GM18858 (cell line): Measurements from ENCODE around the gene DRICH1.
"Not testable (repeated sequence)": the region's sequence is repeated elsewhere in the genome, so short reads cannot be mapped to it uniquely, and the experiment has no call there.

Experiments
- ATAC-seq: cut with Tn5 transposase; IDR thresholded peaks from one replicate; pipeline ENCODE4 v1.9.1; 2021; ENCODE audit not compliant: unreplicated experiment

DRICH1 gene

GRCh38 chr22:23569716-23570115, 62.4 kb downstream of the DRICH1 start:
- no peak for ATAC-seq

GRCh38 chr22:23569291-23569690, 62.8 kb downstream of the DRICH1 start:
- ATAC-seq, result no peak

- no peak for ATAC-seq
These were observed 65.2 kb downstream of the DRICH1 start for GRCh38 chr22:23566705-23567475.

DNA sequence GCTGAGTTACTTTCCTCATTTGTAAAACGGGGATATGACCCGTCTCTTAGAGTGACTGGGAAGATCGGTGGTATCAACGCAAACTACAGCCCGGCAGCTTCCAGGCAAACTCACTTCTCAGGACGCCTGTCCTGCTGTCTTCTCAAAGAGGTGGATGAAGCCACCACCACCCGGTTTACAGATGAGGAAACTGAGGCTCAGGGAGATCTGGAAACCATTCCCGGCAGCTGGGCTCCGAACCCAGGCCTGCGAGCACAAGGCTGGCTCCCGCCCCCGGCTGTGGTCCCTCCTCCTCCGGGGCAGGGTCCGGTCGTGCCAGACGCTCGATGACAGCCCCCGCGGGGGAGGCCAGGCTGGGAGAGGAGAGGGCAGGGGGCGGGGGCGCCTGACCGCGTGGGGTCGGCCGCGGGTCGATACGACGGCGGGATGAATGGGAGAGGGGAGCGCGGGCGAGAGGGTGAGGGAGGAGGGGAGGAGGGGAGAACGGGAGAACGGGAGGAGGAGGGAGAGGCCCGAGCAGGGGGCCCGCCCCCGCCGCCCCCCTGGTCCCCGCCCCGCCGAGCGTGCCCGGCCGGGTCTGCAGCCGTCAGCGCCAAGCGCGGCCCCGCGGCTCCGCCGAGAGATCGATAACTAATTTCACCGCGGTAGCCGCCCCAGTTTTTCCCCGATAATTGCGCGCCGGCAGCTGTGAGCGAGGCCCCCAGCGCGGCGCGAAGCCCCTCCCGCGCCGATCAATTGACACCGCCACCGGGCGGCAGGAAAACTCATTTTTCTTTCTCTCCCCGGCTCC, 66.0 kb downstream of the DRICH1 start:
- no peak for ATAC-seq

DNA sequence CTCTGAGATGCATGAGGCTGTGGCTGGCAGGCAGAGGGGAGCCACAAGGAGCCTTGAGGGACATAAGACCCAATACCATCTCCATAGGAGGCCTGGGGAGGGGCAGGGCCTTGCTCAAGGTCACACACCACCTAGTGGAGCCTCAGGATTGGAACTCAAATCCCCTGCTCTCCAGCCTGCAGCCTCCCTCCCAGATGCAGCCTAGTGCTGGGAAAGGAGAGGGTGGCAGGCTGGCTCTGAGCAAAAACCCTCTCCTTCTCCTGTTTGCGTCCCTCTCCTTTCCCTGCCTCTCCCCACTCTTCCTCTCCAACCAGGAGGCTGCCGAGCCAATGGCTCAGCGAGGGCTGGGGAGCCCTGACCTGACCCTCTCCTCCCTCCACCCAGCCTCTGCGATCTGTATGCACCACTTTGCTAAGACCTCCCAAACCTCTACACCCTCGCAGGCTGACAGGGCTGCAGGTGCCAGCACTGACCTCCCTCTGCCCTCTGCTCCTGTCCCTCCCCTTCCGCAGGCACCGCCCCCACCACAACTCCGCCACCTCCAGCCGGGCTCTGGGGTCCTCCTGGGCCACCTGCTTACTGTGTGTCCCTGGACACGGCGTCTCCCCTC, 66.7 kb downstream of the DRICH1 start:
- no peak for ATAC-seq

GRCh38 chr22:23564276-23564675, 67.8 kb downstream of the DRICH1 start:
- ATAC-seq, result no peak

DNA sequence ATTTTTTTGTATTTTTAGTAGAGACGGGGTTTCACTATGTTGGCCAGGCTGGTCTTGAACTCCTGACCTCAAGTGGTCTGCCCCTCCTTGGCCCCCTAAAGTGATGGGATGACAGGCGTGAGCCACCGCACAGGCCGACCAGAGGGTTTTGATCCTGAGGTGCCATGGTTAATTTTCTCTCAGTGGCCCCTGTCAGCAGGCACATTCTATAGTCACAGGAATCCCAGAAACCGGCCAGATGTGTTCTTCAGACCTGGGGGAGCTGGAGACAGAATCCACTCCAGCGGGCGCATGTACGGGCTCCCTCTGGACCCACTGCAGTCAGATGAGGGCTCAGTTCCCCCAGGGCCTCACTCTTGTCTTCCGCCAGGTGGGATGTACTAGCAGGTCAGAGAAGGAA, 69.0 kb downstream of the DRICH1 start:
- ATAC-seq, result no peak

- no peak for ATAC-seq
These were observed 69.9 kb downstream of the DRICH1 start for GRCh38 chr22:23562186-23562585.

- not testable (repeated sequence) for ATAC-seq
These were observed 71.1 kb downstream of the DRICH1 start for GRCh38 chr22:23561025-23561510.

DNA sequence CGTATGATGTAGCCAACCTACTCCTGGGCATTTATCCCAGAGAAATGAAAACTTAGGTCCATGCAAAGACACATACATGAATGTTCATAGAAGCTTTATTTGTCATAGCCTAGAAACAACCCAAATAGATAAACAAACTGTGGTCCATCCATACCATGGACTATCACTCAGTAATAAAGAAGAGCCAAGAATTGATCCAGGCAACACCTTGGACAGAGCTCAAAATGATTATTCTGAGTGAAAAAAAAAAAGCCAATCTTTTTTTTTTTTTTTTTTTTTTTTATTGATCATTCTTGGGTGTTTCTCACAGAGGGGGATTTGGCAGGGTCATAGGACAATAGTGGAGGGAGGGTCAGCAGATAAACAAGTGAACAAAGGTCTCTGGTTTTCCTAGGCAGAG, 71.9 kb downstream of the DRICH1 start:
- ATAC-seq, result not testable (repeated sequence)
